Spleen (tissue), 7 donors: ENCODE data around the gene CRYGB.

Experiments used
- POLR2A ChIP-seq, 3 donors: fragments of 450-650 bp; IDR thresholded peaks; one replicate each; pipeline ENCODE4 v1.5.1; 2017; ENCODE audit warnings: antibody characterized with exemption in 3 of 3, mild to moderate bottlenecking in 1 of 3
- TF ChIP-seq, protein P1 (sequence below), 11 experiments: fragments of 200-600 bp in 7 of 11; fragments of 450-650 bp in 4 of 11; sonication (generic) in 4 of 11; IDR thresholded peaks in 8 of 11; conservative IDR thresholded peaks in 3 of 11; 1 replicate in 7 of 11; 2 replicates in 4 of 11; pipeline versions ENCODE4 v1.4.0 to v1.8.0; 2016 to 2021; ENCODE audit warnings: antibody characterized with exemption in 11 of 11, inconsistent platforms in 4 of 11, mild to moderate bottlenecking in 1 of 11
- donor health status: DM: no; HTN: no; CAD: no; lungs with moderate emphysema.
- donor health status: DM: no; HTN: no; CAD: no.
- donor health status: DM: no; HTN: no; CAD: no.

GRCh38 chr2:208134928-208135586 lies 10.9 kb downstream of the CRYGB start:
- TF ChIP-seq, protein P1, sequence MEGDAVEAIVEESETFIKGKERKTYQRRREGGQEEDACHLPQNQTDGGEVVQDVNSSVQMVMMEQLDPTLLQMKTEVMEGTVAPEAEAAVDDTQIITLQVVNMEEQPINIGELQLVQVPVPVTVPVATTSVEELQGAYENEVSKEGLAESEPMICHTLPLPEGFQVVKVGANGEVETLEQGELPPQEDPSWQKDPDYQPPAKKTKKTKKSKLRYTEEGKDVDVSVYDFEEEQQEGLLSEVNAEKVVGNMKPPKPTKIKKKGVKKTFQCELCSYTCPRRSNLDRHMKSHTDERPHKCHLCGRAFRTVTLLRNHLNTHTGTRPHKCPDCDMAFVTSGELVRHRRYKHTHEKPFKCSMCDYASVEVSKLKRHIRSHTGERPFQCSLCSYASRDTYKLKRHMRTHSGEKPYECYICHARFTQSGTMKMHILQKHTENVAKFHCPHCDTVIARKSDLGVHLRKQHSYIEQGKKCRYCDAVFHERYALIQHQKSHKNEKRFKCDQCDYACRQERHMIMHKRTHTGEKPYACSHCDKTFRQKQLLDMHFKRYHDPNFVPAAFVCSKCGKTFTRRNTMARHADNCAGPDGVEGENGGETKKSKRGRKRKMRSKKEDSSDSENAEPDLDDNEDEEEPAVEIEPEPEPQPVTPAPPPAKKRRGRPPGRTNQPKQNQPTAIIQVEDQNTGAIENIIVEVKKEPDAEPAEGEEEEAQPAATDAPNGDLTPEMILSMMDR (IDR thresholded peaks at IDR 0.05 in 8 of 11, conservative IDR thresholded peaks at IDR 0.05 in 3 of 11): no peak
- TF ChIP-seq POLR2A (IDR thresholded peaks at IDR 0.05): no peak
